Prostate gland (tissue), 2 donors: ENCODE measurements around the gene FHDC1. TPM values are rescaled to one million over a fixed set of nuclear protein-coding genes. Genes with fewer than 3 reads are reported as not detected.

Experiments
- DNase-seq: peaks from one replicate; pipeline ENCODE4 v3.0.0-alpha.2; 2019; ENCODE audit warnings: low spot score
- H3K27ac ChIP-seq, 2 donors: fragments of 200-600 bp; sonication (generic); 2 replicates each; pipeline ENCODE4 v1.5.1; 2017 to 2019
- H3K27me3 ChIP-seq: fragments of 200-600 bp; sonication (generic); replicated peaks from 2 replicates; pipeline ENCODE4 v1.5.1; 2019; ENCODE audit not compliant: insufficient read depth
- H3K36me3 ChIP-seq, 2 donors: fragments of 200-600 bp; sonication (generic); 1 replicate in 1 of 2; 2 replicates in 1 of 2; pipeline versions ENCODE4 v1.5.1 to v1.8.1; 2017 to 2019
- H3K4me1 ChIP-seq: fragments of 200-600 bp; sonication (generic); replicated peaks from 2 replicates; pipeline ENCODE4 v1.5.1; 2019
- H3K4me3 ChIP-seq, 2 donors: fragments of 200-600 bp; sonication (generic); 2 replicates each; pipeline ENCODE4 v1.5.1; 2017 to 2019
- H3K9me3 ChIP-seq: fragments of 200-600 bp; sonication (generic); 2 replicates; pipeline ENCODE4 v1.5.1; 2017
- POLR2A ChIP-seq: fragments of 450-650 bp; IDR thresholded peaks from one replicate; pipeline ENCODE4 v1.6.1; 2016; ENCODE audit warnings: antibody characterized with exemption, mild to moderate bottlenecking
- POLR2AphosphoS5 ChIP-seq: sonication (generic); formaldehyde crosslinking; IDR thresholded peaks from one replicate; pipeline ENCODE4 v1.6.1; 2017; ENCODE audit warnings: antibody characterized with exemption
- WGBS: methylation state at CpG from one replicate; pipeline ENCODE4 v1.1.5; 2018; 5-methylcytosine and 5-hydroxymethylcytosine counted together
- intact Hi-C: fragments of 100-400 bp; cut with DNase I; formaldehyde crosslinking; loops from one replicate; pipeline ENCODE4 v1.14.2; 2022
- total RNA-seq, 2 donors: library from RNA; depleted of rRNA; stranded (reverse); fragments of >200 nt; gene quantifications; one replicate each; pipeline ENCODE4 v1.1.0, GENCODE V29; 2016
- TF ChIP-seq, protein P1 (sequence below), 4 experiments: fragments of 200-600 bp in 2 of 4; fragments of 450-650 bp in 2 of 4; sonication (generic) in 2 of 4; IDR thresholded peaks; 1 replicate in 3 of 4; 2 replicates in 1 of 4; pipeline ENCODE4 v1.5.1; 2016 to 2019; ENCODE audit warnings: antibody characterized with exemption in 4 of 4, mild to moderate bottlenecking in 2 of 4, moderate library complexity in 2 of 4

Gene FHDC1
- total RNA-seq, 2 donors from 2014 or later = 11.0 to 15.3 TPM

DNA sequence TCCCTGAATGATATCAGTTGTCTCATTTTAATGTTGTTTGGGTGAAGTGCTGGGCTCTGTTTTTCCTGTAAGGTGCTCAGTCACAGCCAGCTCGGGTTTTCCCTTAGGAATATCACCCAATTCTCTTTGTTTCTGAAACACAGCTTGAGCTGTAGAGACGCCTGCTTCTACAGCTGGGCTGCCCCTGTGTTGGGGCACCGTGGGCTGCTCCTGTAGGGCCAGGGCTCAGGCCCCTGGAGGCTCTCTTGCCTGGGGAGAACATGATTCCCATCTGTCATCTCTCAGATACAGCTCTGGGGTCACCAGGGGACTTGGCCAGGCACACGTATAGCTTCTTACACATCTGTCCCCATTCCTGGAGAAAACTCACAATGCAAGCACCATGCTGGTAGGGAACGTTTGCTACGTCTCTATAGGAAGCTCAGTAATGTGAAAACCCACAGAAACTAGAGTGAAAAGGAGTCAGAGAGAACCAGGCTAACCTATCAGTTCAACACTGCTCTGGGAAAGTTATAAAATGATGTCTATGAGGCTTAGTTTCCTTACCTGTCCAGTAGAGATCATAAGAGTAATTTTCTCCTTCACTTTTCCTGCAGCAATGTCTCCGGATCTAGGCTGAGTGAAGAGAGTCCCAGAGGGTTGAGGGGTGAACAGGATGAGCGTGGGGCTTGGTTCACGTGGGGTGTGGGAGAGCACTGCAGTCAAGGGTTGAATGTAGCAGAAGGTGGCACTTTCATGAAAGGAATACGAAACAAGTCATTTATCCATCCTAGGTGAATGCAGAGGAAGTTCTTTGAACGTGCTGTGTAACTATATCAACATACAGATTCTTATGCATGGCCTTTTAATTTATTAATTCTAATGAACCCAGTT is 14.5 kb downstream of the FHDC1 start:
- H3K9me3 ChIP-seq = no peaks in the 10 kb centered on the region
- H3K4me1 ChIP-seq = no peaks in the 10 kb centered on the region
- no peak for DNase-seq
- H3K27ac ChIP-seq = no peak overlapping the region
- no peaks in the 10 kb centered on the region for H3K36me3 ChIP-seq
- H3K27me3 ChIP-seq = no peaks in the 10 kb centered on the region
- no peak overlapping the region for H3K4me3 ChIP-seq
- intact Hi-C loops = no loop called here
- WGBS = 91% methylated on average over 11 of the region's 11 CpGs
- TF ChIP-seq, protein P1, sequence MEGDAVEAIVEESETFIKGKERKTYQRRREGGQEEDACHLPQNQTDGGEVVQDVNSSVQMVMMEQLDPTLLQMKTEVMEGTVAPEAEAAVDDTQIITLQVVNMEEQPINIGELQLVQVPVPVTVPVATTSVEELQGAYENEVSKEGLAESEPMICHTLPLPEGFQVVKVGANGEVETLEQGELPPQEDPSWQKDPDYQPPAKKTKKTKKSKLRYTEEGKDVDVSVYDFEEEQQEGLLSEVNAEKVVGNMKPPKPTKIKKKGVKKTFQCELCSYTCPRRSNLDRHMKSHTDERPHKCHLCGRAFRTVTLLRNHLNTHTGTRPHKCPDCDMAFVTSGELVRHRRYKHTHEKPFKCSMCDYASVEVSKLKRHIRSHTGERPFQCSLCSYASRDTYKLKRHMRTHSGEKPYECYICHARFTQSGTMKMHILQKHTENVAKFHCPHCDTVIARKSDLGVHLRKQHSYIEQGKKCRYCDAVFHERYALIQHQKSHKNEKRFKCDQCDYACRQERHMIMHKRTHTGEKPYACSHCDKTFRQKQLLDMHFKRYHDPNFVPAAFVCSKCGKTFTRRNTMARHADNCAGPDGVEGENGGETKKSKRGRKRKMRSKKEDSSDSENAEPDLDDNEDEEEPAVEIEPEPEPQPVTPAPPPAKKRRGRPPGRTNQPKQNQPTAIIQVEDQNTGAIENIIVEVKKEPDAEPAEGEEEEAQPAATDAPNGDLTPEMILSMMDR (IDR thresholded peaks at IDR 0.05) = no peak
- TF ChIP-seq POLR2AphosphoS5 (no peak), POLR2A (no peak)

DNA sequence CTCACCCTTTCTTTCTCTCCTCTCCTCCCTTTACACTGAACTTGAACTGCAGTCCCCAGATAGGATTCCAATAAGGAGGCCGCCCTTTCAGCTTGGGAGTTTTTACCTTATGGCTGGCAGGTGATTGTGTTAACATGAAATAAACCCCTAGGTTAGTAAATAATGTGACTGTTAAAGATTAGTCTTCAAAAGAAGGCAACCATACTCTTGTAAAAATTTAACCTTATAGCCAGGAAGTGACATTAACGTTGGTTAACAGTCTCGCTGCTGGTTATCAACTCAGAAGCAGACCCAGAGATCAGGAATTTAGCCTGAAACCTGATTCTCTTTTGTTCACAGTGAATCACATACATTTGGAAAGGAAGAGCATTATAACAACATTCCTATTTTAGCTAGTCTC is 15.2 kb downstream of the FHDC1 start:
- Histone ChIP-seq H3K4me3 (no peak overlapping the region), H3K27me3 (no peaks in the 10 kb centered on the region), H3K36me3 (no peaks in the 10 kb centered on the region), H3K9me3 (no peaks in the 10 kb centered on the region), H3K27ac (no peak overlapping the region), H3K4me1 (no peaks in the 10 kb centered on the region)
- intact Hi-C loops = no loop called here
- TF ChIP-seq, protein P1 (IDR thresholded peaks at IDR 0.05) = no peak
- no peak for TF ChIP-seq POLR2AphosphoS5
- TF ChIP-seq POLR2A = no peak
- WGBS = 52% methylated on average over 3 of the region's 3 CpGs
- no peak for DNase-seq

DNA sequence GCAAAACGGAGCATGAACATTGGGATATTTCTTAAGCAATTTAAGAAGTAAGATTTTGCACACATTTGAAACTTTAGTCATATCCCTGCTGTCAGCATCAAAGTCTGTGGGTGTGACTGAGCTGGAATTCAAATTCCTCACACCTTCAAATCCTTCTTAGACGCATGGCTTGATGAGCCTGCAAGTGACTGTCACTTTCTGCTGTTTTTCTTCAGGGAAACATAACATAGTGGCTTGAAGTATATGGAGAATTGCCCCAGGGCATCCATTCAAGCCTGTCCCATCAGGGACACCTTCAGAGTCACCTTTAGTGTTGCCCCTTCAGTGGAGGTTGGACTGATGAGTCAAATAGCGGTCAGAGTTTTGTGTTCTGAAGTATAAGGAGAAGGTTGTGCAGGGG is 17.4 kb downstream of the FHDC1 start:
- Histone ChIP-seq H3K27ac (no peak overlapping the region), H3K36me3 (no peaks in the 10 kb centered on the region), H3K9me3 (no peaks in the 10 kb centered on the region), H3K4me3 (no peak overlapping the region), H3K4me1 (no peaks in the 10 kb centered on the region), H3K27me3 (no peaks in the 10 kb centered on the region)
- no peak for DNase-seq
- WGBS = 94% methylated on average over 3 of the region's 3 CpGs
- intact Hi-C loops = no loop called here
- TF ChIP-seq, protein P1 (IDR thresholded peaks at IDR 0.05) = no peak
- TF ChIP-seq POLR2AphosphoS5 (no peak), POLR2A (no peak)

DNA sequence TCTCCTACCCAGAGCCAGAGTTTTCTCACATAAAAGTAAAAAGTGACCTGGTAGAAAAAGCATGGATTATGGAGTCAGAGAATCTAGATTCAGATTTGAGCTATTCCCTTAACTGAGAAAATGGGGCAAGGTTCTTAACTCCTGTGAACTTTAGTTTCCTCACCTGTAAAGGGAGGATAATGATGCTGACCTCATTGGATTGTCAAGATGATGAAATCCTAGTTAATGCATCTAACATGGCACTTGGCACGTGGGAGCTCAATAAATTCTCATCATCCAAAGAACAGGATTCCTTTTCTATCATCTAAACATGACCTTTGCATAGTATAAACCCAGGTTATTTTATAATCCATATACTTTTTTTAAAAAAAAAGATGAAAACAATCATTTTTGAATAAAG is 18.6 kb downstream of the FHDC1 start:
- TF ChIP-seq, protein P1 (IDR thresholded peaks at IDR 0.05) = no peak
- TF ChIP-seq POLR2AphosphoS5 (no peak), POLR2A (no peak)
- no peak for DNase-seq
- intact Hi-C loops = no loop called here
- Histone ChIP-seq H3K9me3 (no peaks in the 10 kb centered on the region), H3K36me3 (no peaks in the 10 kb centered on the region), H3K4me1 (no peaks in the 10 kb centered on the region), H3K27ac (no peak overlapping the region), H3K4me3 (no peak overlapping the region), H3K27me3 (no peaks in the 10 kb centered on the region)
- 94% methylated on average over 1 of the region's 1 CpG for WGBS

DNA sequence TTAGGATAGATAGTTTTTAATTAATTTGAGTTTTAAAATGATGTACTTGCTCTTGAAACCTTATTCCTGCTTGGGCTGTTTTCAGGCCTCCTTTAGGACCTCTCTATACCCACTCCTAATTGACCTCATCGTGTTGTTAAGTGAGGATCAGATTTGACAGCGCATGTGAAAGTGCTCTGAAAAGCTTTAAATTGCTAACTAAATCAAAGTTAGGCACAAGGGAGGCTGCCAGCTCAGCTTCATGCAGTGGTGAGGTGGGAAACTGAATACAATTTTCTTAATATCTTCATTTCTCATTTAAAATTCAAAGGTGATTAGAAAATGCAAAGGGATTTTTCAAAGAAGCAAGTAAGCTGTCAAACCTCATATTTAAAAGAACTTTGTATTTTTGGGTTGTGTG is 20.0 kb downstream of the FHDC1 start:
- DNase-seq = no peak
- Histone ChIP-seq H3K36me3 (no peaks in the 10 kb centered on the region), H3K27ac (peak overlapping the region in 1 of 2 donors; percentile 29), H3K9me3 (no peaks in the 10 kb centered on the region), H3K4me1 (no peaks in the 10 kb centered on the region), H3K27me3 (no peaks in the 10 kb centered on the region), H3K4me3 (no peak overlapping the region)
- WGBS = 69% methylated on average over 2 of the region's 2 CpGs
- TF ChIP-seq POLR2A (no peak), POLR2AphosphoS5 (no peak)
- TF ChIP-seq, protein P1 (IDR thresholded peaks at IDR 0.05) = no peak
- intact Hi-C loops = no loop called here
